Ishikawa (cell line): ENCODE data around the gene RASAL2.

Source experiments
- CEBPB ChIP-seq: IDR thresholded peaks from 2 replicates; pipeline ENCODE4 v1.6.1; 2012
- CREB1 ChIP-seq: IDR thresholded peaks from 2 replicates; pipeline ENCODE4 v1.6.1; 2012; ENCODE audit warnings: low read depth
- EGR1 ChIP-seq: IDR thresholded peaks from 2 replicates; pipeline ENCODE4 v1.6.1; 2012
- EP300 ChIP-seq: IDR thresholded peaks from 2 replicates; pipeline ENCODE4 v1.6.1; 2012; ENCODE audit warnings: borderline replicate concordance
- FOXM1 ChIP-seq: IDR thresholded peaks from 2 replicates; pipeline ENCODE4 v1.6.1; 2012; ENCODE audit warnings: low read depth, borderline replicate concordance
- MAX ChIP-seq: IDR thresholded peaks from 2 replicates; pipeline ENCODE4 v1.6.1; 2012
- NFIC ChIP-seq: IDR thresholded peaks from 2 replicates; pipeline ENCODE4 v1.6.1; 2012
- REST ChIP-seq: IDR thresholded peaks from 2 replicates; pipeline ENCODE4 v1.6.1; 2012; ENCODE audit warnings: low read depth, mild to moderate bottlenecking
- TAF1 ChIP-seq: IDR thresholded peaks from 2 replicates; pipeline ENCODE4 v1.6.1; 2012; ENCODE audit warnings: low read depth, mild to moderate bottlenecking
- TCF12 ChIP-seq: IDR thresholded peaks from 2 replicates; pipeline ENCODE4 v1.6.1; 2012; ENCODE audit warnings: low read depth
- USF1 ChIP-seq: IDR thresholded peaks from 2 replicates; pipeline ENCODE4 v1.6.1; 2012
- YY1 ChIP-seq: IDR thresholded peaks from 2 replicates; pipeline ENCODE4 v1.6.1; 2012; ENCODE audit warnings: low read depth
- ZBTB7A ChIP-seq: IDR thresholded peaks from 2 replicates; pipeline ENCODE4 v1.6.1; 2012; ENCODE audit warnings: low read depth

GRCh38 chr1:178119628-178120027 lies 25.7 kb downstream of the RASAL2 start:
- TF ChIP-seq CEBPB (no peak), ZBTB7A (no peak), EP300 (no peak), TAF1 (no peak), EGR1 (no peak), FOXM1 (no peak), TCF12 (no peak), MAX (no peak), REST (no peak), USF1 (no peak), NFIC (no peak), YY1 (no peak), CREB1 (no peak)
